HG02678 (cell line): ENCODE results near the gene MMP23B.
"Not testable (repeated sequence)": the region's sequence is repeated elsewhere in the genome, so short reads cannot be mapped to it uniquely, and the experiment has no call there.

Experiments used
- ATAC-seq: cut with Tn5 transposase; IDR thresholded peaks from one replicate; pipeline ENCODE4 v1.9.1; 2021; ENCODE audit warnings: mild to moderate bottlenecking, moderate library complexity; ENCODE audit not compliant: unreplicated experiment

MMP23B gene

DNA sequence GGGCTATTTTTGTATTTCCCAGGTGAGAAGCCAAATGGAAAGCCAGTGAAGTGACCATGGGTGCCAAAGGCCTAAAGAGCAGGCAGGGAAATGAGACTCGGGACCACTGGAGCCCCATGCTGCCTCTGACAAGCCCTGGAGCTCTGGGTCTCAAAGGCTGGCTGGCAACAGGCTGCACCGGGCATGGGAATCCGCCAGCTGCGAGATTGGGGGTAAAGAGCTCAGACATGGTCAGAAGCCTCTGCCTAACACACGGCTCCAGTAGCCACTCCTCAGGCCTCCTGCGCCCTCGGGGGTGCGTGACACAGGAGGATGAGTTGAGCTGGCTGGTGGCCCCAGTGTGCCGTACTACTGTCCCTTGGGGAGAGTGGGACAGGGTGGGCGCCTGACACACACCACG, 32.3 kb downstream of the MMP23B start:
- ATAC-seq, result not testable (repeated sequence)

GRCh38 chr1:1664941-1665814, 33.2 kb downstream of the MMP23B start:
- ATAC-seq, result no peak

DNA sequence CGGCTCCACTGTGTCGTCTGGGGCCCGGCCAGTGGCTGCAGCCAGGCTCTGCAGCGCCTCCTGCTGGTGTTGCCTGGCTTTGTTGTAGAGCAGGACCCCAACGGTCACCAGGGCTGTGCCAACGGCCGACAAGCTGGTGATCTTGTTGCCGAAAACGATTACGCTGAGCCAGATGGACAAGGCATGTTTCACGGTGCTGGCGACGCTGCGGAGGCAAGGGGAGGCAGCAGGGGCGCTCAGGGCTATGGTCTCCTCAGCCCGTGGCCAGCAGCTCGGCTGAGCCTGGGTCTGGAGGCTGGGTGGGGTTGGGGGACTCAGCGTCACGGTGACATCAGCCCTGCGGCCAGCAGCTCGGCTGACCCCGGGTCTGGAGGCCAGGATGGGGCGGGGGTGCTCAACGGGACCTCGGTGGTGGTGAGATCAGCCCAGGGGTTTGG, 33.9 kb downstream of the MMP23B start:
- no peak for ATAC-seq

DNA sequence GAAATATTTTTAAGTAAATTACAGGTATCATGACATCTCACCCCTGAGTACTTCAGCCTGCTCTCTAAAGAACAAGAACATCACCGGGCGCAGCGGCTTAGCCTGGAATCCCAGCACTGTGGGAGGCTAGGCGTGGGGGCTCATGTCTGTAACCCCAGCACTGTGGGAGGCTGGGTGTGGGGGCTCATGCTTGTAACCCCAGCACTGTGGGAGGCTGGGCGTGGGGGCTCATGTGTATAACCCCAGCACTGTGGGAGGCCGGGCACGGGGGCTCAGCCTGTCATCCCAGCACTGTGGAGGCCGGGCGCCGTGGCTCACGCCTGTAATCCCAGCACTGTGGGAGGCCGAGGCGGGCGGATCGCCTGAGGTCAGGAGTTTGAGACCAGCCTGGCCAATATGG, 34.6 kb downstream of the MMP23B start:
- ATAC-seq, result no peak

DNA sequence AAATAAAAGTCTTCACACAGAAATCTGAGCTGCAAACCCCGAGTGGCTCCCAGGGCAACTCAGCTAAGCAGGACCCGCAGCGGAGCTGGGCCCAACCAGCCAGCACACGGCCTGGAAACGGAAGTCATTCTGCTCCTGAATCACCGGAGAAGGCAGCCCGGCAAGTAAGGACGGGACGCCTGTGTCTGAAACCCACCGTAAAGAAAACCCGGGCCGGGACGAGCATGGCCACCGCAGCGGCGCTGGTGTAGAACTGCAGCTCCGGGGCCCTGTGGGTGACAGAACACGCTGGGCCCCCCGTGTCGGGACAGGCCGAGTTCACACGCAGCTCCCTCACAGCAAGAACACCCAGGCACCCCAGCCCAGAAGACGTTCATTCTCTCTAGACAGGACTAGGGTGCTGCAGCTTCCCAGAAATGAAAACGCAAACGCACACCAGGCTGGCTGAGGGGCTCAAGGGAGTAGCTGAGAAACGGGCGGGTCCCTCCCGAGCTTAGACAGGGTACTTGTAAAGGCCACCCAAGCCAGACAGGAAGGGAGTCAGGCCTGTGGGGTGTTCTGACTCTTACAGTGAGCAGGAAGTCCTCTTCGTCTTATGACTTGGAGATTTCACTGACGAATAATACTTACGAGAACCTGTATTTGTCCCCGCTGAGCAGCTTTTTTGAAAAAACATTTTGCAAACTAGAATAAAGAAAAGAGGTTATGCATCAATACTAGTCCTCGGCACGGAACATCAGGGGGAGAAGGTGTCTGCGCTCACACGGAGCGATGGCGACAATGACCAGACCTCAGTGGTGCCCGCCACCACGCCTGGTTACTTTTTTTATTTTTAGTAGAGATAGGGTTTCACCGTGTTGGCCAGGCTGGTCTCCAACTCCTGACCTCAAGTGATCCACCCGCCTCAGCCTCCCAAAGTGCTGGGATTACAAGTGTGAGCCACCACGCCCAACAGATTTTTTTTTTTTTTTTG, 37.8 kb downstream of the MMP23B start:
- ATAC-seq, result no peak

GRCh38 chr1:1670866-1671265, 38.9 kb downstream of the MMP23B start:
- no peak for ATAC-seq

DNA sequence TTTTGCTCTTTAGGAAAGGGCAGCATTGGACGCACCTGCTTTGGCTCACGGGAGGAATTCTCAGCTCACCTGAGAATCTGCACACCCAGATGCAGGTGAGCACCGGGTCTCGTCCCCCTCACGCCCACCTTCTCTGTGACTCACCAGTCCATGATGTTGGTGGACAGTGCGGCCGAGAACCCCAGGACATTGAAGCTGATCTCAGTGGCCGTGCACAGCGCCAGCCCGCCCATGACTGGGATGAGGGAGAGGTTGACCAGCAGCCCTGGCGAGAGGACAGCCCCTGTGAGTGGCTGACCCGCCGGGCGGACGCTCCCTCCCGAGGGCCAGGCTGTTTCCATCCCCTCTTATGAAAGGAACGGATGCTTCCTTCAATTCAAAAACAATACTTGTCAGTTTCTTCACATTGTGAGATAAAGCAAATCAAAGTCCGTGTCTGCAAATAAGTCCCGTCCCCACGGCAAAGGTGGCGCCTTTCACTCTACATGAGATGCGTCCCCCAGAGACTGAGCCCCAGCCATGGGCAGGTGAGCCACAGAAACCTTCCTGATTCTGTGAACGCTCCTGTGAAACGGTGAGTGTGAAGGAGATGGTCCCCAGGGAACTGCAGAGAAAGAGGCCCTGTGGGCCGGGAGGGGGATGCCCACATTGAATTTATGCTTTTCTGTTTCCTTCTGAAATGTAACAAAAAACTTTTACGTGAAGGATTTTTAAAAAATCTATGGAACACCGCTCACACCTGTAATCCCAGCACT, 39.6 kb downstream of the MMP23B start:
- no peak for ATAC-seq

GRCh38 chr1:1672181-1672965, 40.4 kb downstream of the MMP23B start:
- no peak for ATAC-seq

- not testable (repeated sequence) for ATAC-seq
These were observed 42.8 kb downstream of the MMP23B start for GRCh38 chr1:1674806-1675205.

- not testable (repeated sequence) for ATAC-seq
These were observed 43.2 kb downstream of the MMP23B start for GRCh38 chr1:1675218-1675617.

DNA sequence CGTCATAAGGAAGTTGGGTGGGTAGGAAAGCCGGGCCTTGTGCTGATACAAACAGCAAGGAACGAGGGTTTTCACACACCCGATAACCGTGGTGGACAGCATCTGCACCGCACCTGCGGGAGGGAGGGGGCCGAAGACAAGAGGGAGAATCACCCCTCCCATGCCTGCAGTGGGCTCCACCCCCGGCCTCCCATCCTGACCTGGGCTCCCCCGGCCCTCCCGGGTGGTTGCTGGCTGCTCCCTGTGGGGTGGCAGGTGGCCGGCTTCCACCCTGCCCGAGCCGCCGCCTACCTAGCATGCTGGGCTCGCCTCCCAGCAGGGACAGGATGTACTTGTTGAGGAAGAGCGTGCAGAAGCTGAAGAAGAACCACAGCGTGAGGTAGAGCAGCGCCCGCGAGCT, 44.1 kb downstream of the MMP23B start:
- ATAC-seq, result not testable (repeated sequence)

- ATAC-seq, result peak; percentile 64
These were observed 46.0 kb downstream of the MMP23B start for GRCh38 chr1:1677718-1678580.

GRCh38 chr1:1678581-1679380, 46.8 kb downstream of the MMP23B start:
- ATAC-seq, result peak; percentile 44

GRCh38 chr1:1680031-1680911, 48.3 kb downstream of the MMP23B start:
- no peak for ATAC-seq

DNA sequence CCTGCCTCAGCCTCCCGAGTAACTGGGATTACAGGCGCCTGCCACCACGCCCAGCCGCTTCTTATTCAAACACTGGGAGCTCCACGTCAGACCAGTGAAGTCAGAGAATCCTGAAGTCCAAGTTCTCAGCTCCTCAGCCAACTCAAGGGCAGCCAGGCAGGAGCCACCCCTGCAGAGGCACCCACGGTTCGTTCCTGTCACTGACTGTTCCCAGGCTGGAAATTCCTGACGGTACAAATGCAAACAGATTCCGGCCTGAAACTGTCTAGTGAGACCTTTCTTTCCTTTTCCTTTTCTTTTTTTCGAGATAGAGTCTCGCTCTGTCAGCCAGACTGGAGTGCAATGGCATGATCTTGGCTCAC, 48.9 kb downstream of the MMP23B start:
- no peak for ATAC-seq

DNA sequence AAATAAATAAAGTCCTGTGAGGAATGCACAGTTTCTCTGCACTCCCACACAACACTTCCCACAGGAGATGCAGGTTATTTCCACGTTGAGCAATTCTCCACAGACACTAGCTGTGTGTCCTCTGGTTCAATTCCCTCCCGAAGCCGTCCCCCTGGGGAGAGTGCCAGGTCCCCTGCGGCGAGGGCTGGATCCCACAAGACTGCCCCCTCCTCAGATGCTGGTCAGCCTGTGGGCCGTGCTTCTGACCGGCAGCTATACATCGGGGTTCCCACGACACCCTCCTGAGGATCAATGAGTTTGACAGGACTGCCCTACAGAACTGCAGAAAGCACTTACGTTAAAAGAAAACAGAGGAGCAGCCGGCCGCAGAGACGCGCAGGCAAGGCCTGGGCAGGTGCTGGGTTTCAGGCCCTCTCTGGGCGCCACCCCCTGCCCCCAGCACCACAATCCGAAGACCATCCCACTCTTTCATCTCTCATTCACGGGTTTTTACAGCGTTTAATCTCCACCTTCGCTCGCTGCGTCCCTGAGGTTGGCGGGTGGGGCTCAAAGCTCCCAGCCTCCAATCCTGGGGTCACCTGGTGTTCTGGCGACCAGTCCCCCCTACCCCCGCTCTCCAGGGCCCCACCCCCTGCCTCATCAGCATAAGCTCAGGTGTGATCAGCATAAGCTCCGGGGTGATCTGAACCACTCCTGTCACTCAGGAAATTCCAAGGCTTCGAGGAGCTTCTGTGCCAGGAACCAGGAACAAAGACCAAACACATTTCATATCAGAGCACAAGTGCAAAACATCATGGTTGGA, 51.3 kb downstream of the MMP23B start:
- ATAC-seq, result no peak
